Measurements from ENCODE around the gene HPSE2.
"Not testable (repeated sequence)": the region's sequence is repeated elsewhere in the genome, so short reads cannot be mapped to it uniquely, and the experiment has no call there.

HPSE2 gene

DNA sequence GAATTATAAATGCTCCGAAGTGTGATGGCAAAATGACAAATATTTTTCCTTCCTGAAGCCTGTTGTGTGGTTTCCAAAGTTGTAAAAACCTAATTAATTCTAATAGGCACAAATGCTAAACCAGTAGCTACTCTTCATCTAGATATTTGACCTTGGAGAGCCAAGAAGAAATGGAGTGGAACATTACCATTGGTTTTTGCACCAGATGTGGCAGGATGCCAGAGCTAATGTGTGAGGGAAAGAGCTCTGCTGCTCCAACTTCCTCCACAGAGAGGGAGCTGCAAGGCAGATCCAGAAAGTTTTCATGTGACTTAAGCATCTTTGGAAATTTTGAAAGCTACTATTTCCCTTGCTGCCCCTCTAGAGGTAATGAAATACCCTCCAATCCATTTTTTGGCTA is 723.8 kb downstream of the HPSE2 start:
- no peak for DNase-seq
- TF ChIP-seq GATA1 (IDR thresholded peaks at IDR 0.05; ENCODE audit: low read depth, low read length) (no peak), POLR2A (IDR thresholded peaks at IDR 0.05; ENCODE audit: low read length) (no peak)

DNA sequence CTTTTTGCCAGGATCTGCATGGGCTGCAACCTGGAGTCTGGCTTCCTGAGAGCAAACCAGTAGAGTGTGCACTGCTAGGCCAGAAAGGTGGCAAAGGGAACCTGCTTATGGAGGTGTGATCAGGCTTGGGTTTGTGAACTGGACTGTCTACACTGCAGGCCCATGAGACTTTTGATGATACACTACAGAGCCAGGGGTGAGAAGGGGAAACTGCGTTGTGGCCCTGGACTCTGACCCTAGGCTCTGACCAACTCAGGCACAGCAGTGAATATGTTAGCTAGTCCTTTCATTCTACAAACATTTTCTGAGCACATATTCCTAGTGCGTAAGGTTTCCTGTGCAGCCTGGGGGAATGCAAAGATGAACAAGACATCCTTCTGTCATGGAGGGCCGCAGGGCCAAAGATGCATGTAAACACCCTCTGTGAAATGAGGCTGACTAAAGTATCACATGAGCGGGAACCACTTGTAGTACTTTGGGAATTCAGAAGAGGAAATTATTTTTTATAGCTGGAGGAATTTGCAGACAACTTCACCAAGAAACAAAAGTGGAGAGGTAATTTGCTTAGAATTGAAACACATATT is 725.1 kb downstream of the HPSE2 start:
- TF ChIP-seq GATA1 (IDR thresholded peaks at IDR 0.05; ENCODE audit: low read depth, low read length) (no peak), POLR2A (IDR thresholded peaks at IDR 0.05; ENCODE audit: low read length) (no peak)

DNA sequence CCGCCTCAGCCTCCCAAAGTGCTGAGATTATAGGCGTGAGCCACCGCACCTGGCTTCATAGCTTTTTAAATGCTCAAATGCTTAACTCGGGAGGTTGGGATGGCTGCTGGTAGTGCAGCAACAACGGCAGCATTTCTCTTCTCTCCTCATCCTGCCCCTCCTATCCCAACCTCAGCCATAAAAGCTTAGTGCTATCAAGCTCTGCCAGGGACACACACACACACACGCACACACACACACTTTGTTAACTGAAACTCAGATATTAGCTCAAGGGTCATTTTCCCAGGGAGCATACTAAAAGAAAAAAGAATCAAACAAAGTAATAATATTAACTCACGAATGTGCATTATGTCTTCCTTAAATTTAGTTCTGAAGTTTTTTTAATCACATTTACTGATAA is 725.9 kb downstream of the HPSE2 start:
- no peak for DNase-seq
- no peak for TF ChIP-seq GATA1 (IDR thresholded peaks at IDR 0.05; ENCODE audit: low read depth, low read length)
- TF ChIP-seq POLR2A (IDR thresholded peaks at IDR 0.05; ENCODE audit: low read length), result no peak

More for the DNA sequence above, 725.1 kb downstream of the HPSE2 start:
- no peak for DNase-seq

DNA sequence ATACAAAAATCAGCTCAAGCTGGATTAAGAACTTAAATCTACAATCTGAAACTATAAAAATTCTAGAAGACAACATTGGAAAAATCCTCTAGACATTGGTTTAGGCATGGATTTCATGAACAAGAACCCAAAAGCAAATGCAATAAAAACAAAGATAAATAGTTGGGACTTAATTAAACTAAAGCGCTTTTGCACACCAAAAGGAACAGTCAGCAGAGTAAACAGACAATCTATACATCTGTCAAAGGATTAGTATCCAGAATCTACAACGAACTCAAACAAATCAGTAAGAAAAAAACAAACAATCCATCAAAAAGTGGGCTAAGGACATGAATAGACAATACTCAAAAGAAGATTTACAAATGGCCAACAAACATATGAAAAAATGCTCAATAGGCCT is 733.1 kb downstream of the HPSE2 start:
- not testable (repeated sequence) for DNase-seq

DNA sequence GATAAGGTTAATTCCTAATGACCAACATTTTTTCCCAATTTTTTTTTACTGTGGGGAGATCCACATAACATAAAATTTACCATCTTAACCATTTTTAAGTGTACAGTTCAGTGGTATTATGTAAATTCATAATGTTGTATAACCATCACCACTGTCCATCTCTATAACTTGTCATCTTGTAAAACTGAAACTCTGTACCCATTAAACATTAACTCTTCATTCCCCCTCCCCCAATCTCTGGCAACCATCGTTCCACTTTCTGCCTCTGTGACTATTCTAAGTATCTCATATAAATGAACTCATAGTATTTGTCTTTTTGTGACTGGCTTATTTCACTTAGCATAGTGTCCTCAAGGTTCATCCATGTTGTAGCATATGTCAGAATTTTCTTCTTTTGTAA is 742.9 kb downstream of the HPSE2 start:
- TF ChIP-seq POLR2A (IDR thresholded peaks at IDR 0.05; ENCODE audit: low read length), result no peak
- no peak for TF ChIP-seq GATA1 (IDR thresholded peaks at IDR 0.05; ENCODE audit: low read depth, low read length)
- DNase-seq, result no peak

DNA sequence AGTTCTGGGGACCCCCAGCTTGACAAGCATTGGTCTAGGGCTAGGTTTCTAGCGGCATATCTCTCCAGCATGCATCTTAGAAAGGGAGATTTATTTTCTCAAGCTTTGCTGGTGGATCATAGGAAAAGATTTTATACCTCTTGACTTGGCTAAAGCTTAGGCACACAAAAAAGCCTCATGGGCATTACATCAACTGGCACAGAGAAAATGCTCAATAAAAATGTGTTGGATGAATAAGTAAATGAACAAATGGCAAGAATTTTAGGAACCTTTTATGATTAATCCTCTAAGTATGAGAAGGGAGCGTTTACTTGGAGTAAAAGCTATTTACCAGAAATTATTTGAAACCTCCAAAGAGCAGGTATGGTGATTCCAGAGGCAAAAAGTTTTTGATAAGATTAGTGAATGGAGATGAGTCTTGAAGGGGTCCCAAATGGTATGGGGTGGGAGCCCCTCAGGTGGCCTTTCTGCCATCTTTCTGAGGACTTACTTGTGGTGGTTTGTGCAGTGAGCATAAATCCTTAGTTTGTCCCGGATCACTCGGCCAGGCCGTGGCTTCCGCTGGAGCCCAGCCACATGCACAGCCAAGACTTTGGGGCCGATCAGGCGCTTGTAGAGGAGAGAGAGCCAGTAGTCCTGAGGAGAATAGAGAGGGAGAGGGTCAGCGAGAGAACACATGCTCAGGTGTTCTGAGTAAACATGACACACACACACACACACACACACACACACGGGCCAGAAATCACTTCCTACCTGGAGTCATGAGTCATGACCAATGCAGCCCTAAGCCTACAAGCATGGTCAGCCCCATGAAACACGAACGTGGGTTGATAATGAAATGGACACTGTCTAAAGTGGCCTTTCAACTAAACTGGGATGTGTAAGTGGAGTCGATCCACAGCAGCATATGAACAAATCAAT is 745.8 kb downstream of the HPSE2 start:
- no peak for TF ChIP-seq POLR2A (IDR thresholded peaks at IDR 0.05; ENCODE audit: low read length)
- no peak for TF ChIP-seq GATA1 (IDR thresholded peaks at IDR 0.05; ENCODE audit: low read depth, low read length)
- DNase-seq, result no peak

DNA sequence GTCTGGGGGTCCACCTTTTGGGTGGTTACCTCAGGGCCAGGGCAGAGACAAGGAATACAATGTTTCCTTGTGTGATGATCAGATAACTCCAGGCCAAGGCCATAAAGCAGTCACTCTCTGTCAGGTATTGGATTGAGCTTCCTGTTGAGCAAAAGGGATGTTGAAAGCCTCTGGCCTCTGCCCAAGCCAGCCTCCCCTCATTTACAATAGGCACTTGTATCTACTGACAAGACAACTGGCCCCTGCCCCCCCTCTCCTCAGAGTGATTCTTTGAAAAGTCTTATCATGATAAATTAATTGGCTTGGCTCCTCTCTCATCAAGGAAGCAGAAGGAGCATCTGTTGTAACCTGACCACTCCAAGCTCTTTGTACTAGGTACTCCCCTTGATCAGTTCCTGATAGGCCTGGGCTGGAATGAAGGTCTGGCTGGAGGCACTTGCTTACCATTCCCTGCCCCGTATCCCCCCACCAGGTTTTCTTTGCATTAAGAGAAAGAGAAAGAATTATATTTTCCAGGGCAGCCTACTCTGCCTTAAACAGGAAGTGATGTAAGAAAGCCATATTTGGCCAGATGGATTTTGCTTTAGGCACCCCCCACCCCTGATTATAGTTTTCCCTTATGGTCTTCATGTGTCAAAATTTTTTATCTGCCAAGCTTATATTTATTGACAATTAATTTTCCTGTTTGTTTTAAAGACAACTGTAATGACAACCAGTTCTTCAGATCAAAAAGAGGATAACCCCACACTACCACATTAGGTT is 746.8 kb downstream of the HPSE2 start:
- TF ChIP-seq POLR2A (IDR thresholded peaks at IDR 0.05; ENCODE audit: low read length) (no peak), GATA1 (IDR thresholded peaks at IDR 0.05; ENCODE audit: low read depth, low read length) (no peak)
- no peak for DNase-seq

DNA sequence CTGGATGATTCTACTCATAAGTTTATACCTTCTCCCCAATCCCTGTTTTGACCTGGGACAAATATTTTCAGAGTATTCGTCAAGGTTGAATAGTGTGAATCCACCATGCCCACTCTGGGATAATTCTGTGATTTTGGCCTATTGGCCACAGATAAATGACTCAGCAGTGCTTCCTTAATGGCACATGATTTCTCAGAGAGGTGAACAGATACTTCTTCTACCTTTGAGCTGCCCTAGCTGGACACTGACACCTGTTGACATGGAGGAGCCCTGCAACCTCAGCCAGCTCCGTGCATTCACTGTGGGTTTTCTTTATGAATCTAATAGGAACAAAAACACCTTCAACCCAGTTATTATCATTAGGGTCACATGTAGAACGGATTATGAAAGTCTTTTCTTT is 748.0 kb downstream of the HPSE2 start:
- no peak for TF ChIP-seq GATA1 (IDR thresholded peaks at IDR 0.05; ENCODE audit: low read depth, low read length)
- no peak for TF ChIP-seq POLR2A (IDR thresholded peaks at IDR 0.05; ENCODE audit: low read length)

DNA sequence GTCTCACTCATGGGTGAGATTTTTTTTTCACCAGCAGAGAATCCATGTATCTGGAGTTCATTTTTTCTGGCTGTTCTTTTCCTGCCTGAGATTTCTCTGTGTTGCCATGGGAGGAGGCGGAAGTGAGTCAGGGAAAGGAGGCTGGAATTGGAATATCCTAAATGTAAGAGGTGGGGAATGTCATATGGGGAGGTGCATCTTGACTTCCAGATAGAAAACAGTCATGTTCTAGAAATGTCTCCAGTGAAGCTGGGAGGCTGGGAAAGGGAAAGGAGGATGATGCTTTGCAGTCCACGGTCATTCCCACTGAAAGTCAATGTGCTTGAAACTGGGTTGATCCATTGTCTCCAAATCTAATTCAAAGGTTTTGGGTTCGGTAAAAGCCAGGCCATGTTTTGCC is 749.2 kb downstream of the HPSE2 start:
- TF ChIP-seq GATA1 (IDR thresholded peaks at IDR 0.05; ENCODE audit: low read depth, low read length) (no peak), POLR2A (IDR thresholded peaks at IDR 0.05; ENCODE audit: low read length) (no peak)
- no peak for DNase-seq

More for the DNA sequence above, 748.0 kb downstream of the HPSE2 start:
- DNase-seq, result peak in 1 of 2 experiments; percentile 14

DNA sequence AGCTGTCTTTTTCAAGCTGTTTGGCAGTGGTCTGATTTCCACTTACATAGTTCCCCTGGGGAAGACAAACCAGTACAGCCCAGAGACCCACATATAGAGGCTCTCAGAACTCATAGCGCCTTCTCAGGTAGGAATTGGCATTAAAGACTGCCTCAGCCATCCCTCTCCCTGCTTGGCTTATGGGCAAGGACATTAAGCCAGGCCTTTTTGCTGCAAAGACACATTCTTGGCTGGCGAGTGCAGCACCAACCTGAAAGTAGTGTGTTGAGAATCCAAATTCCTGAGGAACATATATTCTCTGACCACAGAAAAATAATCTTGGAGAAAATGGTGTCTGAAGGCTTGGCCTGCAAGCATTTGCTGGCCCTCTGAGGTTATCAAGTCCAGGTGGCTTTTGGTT is 749.7 kb downstream of the HPSE2 start:
- TF ChIP-seq GATA1 (IDR thresholded peaks at IDR 0.05; ENCODE audit: low read depth, low read length), result no peak
- no peak for TF ChIP-seq POLR2A (IDR thresholded peaks at IDR 0.05; ENCODE audit: low read length)
- DNase-seq, result no peak

DNA sequence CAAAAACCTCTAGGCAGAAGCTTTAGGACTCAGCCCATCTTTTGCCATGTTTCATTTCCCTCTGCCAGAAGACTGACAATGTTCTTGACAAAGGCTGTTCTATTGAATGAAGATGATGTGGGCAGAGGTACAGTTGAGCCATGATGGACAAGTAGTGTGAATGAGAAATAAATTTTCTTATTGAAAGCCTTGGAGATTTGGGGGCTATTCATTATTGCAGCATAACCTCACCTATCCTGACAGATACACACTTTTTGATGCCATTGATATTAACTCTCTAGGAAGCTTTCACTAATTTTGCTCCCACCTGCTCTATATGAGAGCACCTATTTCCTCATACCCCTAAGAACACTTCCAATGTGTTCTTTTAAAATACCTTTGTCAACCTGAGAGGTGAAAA is 752.0 kb downstream of the HPSE2 start:
- TF ChIP-seq GATA1 (IDR thresholded peaks at IDR 0.05; ENCODE audit: low read depth, low read length) (no peak), POLR2A (IDR thresholded peaks at IDR 0.05; ENCODE audit: low read length) (no peak)

DNA sequence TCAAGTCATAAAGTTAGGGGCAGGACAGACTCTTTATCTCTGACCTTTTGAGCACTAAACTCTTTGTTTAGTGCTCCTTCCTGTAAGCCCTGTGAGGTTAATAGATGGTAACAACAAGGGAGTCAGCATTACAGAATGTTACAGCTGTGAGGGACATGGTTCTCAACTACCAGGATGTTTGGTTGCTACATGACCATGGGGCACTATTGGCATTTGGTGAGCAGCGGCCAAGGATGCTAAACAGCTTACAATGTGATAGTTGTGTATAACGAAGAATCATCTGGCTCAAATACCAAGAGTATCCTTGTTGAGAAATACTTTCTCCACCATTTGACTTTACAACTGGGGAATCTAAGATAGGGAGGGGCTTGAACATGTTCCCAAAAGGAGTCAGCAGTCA is 753.6 kb downstream of the HPSE2 start:
- TF ChIP-seq POLR2A (IDR thresholded peaks at IDR 0.05; ENCODE audit: low read length) (no peak), GATA1 (IDR thresholded peaks at IDR 0.05; ENCODE audit: low read depth, low read length) (no peak)
- DNase-seq, result no peak

More for the DNA sequence above, 752.0 kb downstream of the HPSE2 start:
- DNase-seq, result no peak

DNA sequence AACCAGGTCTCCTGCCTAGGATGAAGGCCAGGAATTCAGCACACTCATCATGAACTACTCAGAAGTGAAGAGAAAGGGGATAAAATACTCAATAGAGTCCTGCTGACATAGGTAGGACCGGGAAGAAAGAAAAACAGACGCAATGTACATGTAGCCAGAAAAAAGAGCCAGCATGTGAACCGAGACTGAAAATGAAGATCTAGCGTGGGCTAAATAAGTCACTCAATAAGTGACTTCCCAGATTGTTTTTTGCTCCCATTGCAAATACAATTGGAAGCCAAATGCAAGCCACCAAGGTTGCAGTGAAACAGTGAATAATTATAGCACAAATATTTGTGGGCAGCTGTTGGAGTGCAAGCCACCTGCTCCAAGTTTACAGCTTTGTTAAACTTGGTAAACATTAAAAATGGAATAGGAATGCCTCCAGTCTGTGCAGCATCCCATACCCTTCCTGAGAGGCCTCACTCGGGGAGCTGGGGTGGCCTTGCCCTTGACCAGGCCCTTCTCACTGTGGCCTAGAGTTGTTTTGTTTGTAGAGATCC is 754.2 kb downstream of the HPSE2 start:
- DNase-seq, result no peak
- no peak for TF ChIP-seq GATA1 (IDR thresholded peaks at IDR 0.05; ENCODE audit: low read depth, low read length)
- no peak for TF ChIP-seq POLR2A (IDR thresholded peaks at IDR 0.05; ENCODE audit: low read length)
